Stimulated activated effector memory CD8-positive, alpha-beta T cell treated with anti-CD3 and anti-CD28 coated beads, Interleukin-12 subunit alpha, Interleukin-12 subunit beta, amount 100 ng/mL, for 72 hours (primary cell): ENCODE results near the gene KRT2.
A peak's percentile ranks its signal among the peaks of the same experiment; 100 is the strongest.

ENCODE experiments used
- ATAC-seq: fragments of 150-1000 bp; cut with Tn5 transposase; 2 replicates; pipeline ENCODE4 v1.10.0; 2021
- DNase-seq, 2 donors: peaks; one replicate each; pipeline ENCODE4 v3.0.0; 2021 to 2022; ENCODE audit warnings: low spot score in 2 of 2
- H3K27ac Mint-ChIP-seq: one replicate; pipeline ENCODE4 v1.8.0; 2022; ENCODE audit warnings: mild to moderate bottlenecking, mixed read lengths
- H3K36me3 Mint-ChIP-seq: one replicate; pipeline ENCODE4 v1.8.0; 2022; ENCODE audit warnings: mild to moderate bottlenecking, mixed read lengths
- H3K4me1 Mint-ChIP-seq: one replicate; pipeline ENCODE4 v1.8.0; 2022; ENCODE audit warnings: mixed read lengths
- H3K4me3 Mint-ChIP-seq: one replicate; pipeline ENCODE4 v1.8.0; 2022; ENCODE audit warnings: mild to moderate bottlenecking, mixed read lengths
- H3K9me3 Mint-ChIP-seq: one replicate; pipeline ENCODE4 v1.8.0; 2022; ENCODE audit warnings: mixed read lengths

KRT2 gene

DNA sequence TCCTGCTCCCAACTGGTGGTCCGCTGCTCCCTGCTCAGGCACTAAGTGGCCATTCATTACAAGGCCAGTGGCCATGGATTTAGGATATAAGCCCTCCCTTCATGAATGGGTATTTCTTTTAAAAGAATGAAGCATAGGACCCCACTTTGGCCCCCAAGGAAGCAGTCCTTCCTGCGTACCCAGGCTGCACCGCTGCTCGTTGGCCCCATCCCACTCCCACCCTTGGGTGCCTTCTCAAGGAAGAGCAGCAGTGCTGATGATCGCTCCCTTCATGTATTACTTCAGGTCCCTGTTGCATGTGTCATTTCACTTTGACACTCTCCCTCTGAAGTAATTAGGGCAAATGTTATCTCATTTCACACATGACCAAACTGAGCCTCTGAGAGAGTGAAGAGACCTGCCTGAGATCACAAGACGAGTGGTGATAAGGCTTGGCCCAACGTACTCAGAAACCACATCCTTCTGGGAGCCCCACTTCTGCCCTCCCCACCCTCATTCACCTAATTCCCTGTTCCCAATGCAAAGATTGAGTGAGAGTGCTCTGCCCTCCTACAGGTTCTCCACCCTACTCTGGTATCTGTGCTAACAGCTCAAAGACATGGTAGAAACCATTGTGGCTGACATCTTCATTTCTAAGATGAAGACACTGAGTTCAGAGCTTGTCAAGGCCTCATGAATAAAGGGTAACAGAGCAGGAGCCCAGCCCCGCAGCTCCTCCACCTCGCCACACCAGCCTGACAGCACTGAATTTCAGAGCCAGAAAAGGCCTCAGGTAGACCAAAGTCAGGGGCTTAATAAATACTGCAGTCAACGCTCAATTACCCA is 10.3 kb upstream of the KRT2 start:
- ATAC-seq = no peak
- Mint-ChIP-seq H3K4me3 (no peak overlapping the region), H3K27ac (no peak overlapping the region), H3K36me3 (no peaks in the 10 kb centered on the region), H3K9me3 (no peaks in the 10 kb centered on the region), H3K4me1 (peaks cover 12% of the 10 kb centered on the region)
- DNase-seq = no peak

DNA sequence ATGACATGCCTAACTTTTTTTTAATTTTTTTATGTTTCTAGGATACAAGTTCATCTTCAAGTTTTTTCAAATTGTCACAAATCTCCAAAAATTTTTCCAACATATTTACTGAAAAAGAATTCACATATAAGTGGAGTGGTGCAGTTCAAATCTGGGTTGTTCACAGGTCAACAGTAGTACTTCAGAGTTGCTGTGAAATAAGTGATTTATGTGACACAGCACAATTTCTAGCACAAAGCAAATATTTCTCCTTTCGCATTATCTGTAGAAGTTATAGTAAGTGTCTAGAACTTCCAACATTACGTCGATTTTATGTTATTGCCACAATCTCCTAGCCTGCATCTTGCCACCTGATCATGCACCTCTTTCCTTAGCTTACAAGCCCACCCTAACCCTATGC is 9.7 kb upstream of the KRT2 start:
- ATAC-seq (no peak), DNase-seq (no peak)
- Mint-ChIP-seq H3K4me3 (no peak overlapping the region), H3K9me3 (no peaks in the 10 kb centered on the region), H3K36me3 (no peaks in the 10 kb centered on the region), H3K27ac (no peak overlapping the region), H3K4me1 (peaks cover 12% of the 10 kb centered on the region)

DNA sequence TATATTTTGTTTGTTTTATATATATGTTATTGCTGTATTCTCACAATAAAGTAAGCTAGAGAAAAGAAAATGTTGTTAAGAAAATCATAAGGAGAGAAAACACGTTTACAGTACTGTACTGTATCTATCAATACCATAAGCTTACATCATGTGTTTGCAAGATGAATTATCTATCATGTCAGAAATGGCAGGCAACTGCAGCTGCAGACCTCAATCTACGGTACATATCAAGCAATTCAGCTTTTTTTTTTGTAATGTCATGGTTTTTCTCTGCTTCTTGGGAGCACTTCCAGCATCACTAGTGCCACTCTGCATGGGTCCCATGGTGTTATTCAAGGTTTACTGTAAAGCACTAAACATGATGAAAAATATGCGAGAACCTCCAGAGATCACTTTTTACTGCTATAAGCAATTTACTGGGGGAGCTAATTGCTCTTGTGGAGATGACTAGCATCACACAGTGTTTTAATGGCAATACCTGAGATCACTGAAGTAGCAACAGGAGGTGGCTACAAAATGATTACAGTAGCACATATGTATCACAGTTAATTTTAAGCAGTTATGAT is 9.0 kb upstream of the KRT2 start:
- Mint-ChIP-seq H3K36me3 (no peaks in the 10 kb centered on the region), H3K9me3 (no peaks in the 10 kb centered on the region), H3K4me3 (no peak overlapping the region), H3K4me1 (peaks cover 12% of the 10 kb centered on the region), H3K27ac (no peak overlapping the region)
- ATAC-seq (no peak), DNase-seq (no peak)

DNA sequence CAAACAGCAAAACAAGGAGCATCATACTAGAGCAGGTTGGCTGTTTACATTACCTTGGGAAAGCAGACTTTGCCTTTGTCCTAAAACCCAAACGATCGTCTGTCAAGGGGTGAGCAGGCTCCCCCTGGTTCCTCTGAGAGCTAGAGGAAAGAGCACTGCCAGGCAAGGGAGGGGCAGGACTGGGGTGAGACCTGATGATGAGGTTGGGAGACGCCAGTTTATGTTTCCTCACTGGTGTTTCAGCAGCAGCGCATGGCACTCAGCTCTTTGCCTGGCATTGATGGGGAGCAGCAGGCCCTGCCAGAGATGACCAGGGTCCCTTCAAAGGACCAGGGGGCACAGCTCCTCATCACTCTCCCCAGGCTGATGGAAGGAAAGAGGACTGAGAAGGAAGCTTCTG is 7.9 kb upstream of the KRT2 start:
- ATAC-seq = no peak
- peaks cover 16% of the 10 kb centered on the region for H3K4me1 Mint-ChIP-seq
- H3K27ac Mint-ChIP-seq = peak overlapping the region; percentile 62
- H3K4me3 Mint-ChIP-seq = no peak overlapping the region
- no peaks in the 10 kb centered on the region for H3K36me3 Mint-ChIP-seq
- no peak for DNase-seq
- no peaks in the 10 kb centered on the region for H3K9me3 Mint-ChIP-seq

DNA sequence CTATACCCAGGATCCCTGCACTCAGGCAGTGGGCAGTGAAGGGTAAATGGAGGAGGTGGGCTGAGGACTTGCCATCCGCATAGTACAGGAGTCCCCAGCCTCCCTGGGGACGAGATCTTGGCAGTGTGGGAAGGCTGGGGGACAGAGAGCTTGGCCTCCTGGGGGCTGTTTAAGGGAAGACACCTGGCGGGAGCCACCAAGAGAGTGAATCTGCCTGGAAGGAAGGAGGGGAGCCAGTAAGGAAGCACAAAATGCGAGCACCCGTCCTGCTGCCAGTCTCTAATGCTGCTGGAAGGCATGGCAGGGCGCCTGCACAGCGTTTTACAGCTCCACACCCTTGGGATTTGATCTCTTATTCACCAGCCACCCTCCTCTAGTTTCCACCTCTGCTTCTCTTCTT is 7.4 kb upstream of the KRT2 start:
- no peak for ATAC-seq
- no peak for DNase-seq
- H3K4me1 Mint-ChIP-seq = peaks cover 16% of the 10 kb centered on the region
- H3K4me3 Mint-ChIP-seq = no peak overlapping the region
- H3K9me3 Mint-ChIP-seq = no peaks in the 10 kb centered on the region
- H3K36me3 Mint-ChIP-seq = no peaks in the 10 kb centered on the region
- H3K27ac Mint-ChIP-seq = peak overlapping the region; percentile 62

DNA sequence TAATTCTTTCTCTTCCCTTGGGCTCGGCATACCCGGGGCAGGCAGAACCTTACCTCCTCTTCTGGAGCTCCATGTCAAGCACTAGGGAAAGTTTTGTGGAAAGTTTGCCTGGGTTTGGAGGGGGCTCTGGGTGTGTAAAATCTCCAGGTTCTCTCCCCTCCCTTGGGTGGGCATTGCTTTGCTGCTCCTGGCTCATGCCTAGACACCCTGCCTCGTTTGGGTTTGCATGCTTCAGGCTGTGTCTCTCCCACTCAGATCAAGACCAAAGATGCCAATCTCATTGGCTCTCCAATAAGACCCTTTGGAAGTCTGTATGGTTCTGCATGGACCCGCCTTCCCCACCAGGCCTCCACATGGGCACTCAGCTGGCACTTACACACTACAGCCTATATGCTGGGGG is 6.2 kb upstream of the KRT2 start:
- Mint-ChIP-seq H3K4me1 (peaks cover 16% of the 10 kb centered on the region), H3K4me3 (no peak overlapping the region), H3K36me3 (no peaks in the 10 kb centered on the region), H3K9me3 (no peaks in the 10 kb centered on the region), H3K27ac (no peak overlapping the region)
- no peak for ATAC-seq
- no peak for DNase-seq

DNA sequence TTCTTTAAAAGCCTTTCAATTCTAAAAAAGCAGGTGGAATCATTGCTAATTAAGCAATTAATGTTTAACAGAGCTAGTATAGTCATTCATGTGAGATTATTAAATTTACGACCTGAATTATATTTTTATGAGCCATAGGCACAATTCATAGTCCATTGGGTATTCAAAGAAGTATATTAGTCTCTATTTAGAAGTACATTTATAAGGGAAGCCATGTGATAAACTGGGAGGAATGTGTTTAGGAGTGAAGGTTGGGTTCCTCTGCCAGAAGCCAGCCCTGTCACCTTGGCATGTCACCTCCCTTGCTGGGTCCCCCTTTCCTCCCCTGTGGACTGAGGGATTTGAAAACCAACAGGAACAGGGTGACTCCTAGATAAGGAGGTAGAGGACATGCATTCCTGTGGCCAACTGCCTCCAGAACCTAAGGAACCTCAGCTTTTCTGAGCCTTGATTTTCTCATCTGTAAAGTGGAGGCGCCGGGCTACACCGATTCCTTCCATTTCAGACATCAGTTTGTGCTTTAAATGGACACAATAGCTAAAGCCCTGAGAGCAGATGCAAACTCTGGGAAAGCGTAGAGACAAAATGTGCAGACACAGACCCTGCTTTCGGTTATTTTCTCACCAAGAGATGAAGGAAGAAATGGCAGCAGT is 5.4 kb upstream of the KRT2 start:
- H3K9me3 Mint-ChIP-seq = no peaks in the 10 kb centered on the region
- DNase-seq = no peak
- ATAC-seq = no peak
- H3K36me3 Mint-ChIP-seq = no peaks in the 10 kb centered on the region
- no peak overlapping the region for H3K4me3 Mint-ChIP-seq
- peaks cover 12% of the 10 kb centered on the region for H3K4me1 Mint-ChIP-seq
- H3K27ac Mint-ChIP-seq = no peak overlapping the region

DNA sequence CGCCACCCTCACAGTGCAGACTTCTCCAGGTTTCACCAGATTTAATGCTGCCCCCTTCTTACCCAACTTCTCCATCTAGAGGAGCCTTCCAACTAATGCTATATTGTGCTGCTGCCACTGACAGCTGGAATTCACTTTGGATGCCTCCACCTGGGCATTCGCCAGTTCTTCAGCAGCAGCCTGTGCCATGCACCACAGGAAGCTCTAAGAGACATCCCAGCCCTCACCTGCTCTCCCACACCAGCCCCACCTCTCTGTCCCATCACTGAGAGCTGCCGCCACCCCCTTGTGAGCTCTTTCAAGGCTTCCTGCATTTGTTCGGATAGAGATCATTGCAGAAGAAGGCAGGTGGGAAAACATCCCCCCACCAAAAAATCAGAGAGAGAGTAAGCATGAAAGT is 4.6 kb upstream of the KRT2 start:
- ATAC-seq (no peak), DNase-seq (no peak)
- Mint-ChIP-seq H3K36me3 (no peaks in the 10 kb centered on the region), H3K4me1 (peaks cover 5% of the 10 kb centered on the region), H3K9me3 (no peaks in the 10 kb centered on the region), H3K27ac (no peak overlapping the region), H3K4me3 (no peak overlapping the region)

DNA sequence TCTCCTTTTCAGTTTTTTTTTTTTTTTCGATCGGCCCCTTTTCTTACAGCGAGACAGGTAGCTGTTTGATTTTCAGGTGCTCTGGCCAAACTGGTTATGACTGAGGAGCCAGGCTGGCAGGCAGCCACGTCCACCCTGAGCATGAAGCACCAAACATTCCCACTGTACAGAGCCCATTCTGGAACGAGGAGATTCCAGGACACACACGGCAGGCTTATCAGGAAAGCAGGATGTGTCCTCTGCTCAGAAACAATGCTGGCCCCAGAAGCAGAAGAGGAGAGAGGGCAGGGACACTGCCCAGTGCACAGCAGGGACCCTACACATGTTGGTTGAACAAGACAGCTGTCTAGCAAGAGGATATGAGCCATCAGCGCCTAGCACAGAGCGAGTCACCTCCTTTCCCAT is 3.7 kb upstream of the KRT2 start:
- Mint-ChIP-seq H3K27ac (no peak overlapping the region), H3K9me3 (no peaks in the 10 kb centered on the region)

DNA sequence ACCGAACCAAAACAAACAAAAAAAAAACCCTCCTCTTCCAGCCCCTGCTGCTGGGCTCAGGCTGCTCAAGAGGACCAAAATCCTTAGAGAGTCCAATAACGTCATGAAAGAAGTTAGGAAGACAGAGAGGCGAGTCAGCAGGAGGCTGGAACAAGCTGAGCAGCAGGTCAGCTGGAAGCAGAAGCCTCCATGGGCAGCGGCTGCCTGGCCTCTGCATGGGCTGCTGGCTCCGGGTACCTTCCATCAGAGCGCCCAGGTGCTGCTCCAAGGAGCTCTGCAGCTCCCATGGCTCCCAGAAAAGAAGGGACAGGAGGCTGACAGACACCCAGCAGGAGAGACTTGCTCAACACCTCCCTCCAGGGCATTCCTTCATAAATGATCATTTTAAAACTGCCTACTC is 3.2 kb upstream of the KRT2 start:
- no peak overlapping the region for H3K27ac Mint-ChIP-seq
- no peaks in the 10 kb centered on the region for H3K36me3 Mint-ChIP-seq
- no peak overlapping the region for H3K4me3 Mint-ChIP-seq
- peaks cover 4% of the 10 kb centered on the region for H3K4me1 Mint-ChIP-seq
- ATAC-seq (no peak), DNase-seq (no peak)
- H3K9me3 Mint-ChIP-seq = no peaks in the 10 kb centered on the region

More for the DNA sequence above, 3.7 kb upstream of the KRT2 start:
- DNase-seq = no peak
- no peak overlapping the region for H3K4me3 Mint-ChIP-seq
- H3K36me3 Mint-ChIP-seq = no peaks in the 10 kb centered on the region
- peaks cover 4% of the 10 kb centered on the region for H3K4me1 Mint-ChIP-seq
- ATAC-seq = no peak

DNA sequence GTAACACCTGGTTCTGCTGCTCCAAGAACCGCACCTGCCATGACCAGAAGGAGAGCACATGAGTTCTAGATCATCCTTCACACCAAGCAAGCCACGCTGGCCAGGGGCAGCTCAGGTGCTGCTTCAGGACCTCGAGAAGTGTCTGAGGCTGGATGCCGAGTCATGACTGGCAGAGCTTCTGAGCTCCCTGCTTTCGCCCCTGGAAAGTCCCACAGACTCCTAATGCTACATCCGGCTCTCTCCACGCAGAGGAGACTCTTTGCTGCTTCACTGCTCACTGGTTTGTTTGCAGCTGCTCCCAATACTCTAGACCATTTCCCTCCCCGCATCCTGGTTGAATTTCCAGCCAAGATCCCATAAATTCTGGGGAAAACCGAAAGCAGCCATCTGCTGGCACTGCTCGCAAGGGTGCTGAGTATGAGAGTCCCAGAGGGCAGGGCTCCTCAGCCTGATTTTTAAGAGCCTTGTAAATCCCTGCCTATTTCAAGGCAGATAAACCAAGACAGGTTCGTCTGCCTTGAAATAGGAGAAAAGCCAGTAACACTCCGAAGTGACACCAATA is 1.4 kb downstream of the KRT2 start:
- H3K4me1 Mint-ChIP-seq = peaks cover 42% of the 10 kb centered on the region

DNA sequence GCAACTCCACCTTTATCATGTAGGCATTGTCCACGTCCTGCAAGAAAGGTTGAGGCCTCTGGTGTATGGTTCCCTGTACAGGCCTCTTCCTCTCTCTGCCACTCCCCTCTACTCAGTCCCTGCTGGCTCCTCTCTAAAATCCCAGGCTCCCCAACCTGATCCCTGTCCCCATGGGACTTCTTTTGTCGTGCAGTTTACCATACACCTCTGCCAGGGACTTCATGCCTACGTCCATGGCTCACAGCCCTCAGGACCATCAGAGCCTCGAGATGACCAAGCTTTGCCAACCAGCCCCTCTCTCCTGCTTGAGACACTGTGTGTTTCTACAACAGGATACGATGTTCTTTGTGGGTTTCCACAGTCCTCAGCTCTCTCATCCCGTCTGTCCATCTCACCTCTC is 2.9 kb downstream of the KRT2 start:
- Mint-ChIP-seq H3K9me3 (no peaks in the 10 kb centered on the region), H3K36me3 (no peaks in the 10 kb centered on the region), H3K4me1 (peaks cover 54% of the 10 kb centered on the region), H3K4me3 (no peak overlapping the region), H3K27ac (no peak overlapping the region)
- no peak for ATAC-seq
- no peak for DNase-seq

More for the DNA sequence above, 1.4 kb downstream of the KRT2 start:
- Mint-ChIP-seq H3K27ac (no peak overlapping the region), H3K4me3 (no peak overlapping the region), H3K36me3 (no peaks in the 10 kb centered on the region), H3K9me3 (no peaks in the 10 kb centered on the region)
- ATAC-seq = no peak
- no peak for DNase-seq

DNA sequence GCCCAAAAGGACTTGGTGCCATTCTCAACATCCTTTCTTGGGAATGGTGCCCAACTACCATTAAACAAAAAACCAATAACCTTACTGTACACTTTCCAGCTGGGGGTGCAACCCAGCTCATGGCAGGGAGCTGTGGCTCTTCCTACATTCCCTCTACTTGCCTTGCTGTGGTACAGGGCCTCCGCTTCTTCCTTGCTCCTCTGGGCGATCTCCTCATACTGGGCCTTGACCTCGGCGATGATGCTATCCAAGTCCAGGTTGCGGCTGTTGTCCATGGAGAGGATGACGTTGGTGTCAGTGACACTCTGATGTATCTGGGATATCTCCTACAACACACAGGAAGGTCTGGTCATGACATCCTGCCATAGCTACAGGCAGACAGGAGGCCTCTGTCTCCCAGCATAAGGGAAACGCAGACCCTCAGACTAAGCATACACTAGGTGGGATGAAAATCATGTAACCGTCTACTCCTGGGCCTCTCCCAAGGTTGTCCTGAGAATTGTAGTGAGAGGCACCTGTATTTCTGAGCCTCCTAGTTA is 3.9 kb downstream of the KRT2 start:
- Mint-ChIP-seq H3K4me3 (no peak overlapping the region), H3K9me3 (no peaks in the 10 kb centered on the region), H3K36me3 (no peaks in the 10 kb centered on the region), H3K4me1 (peaks cover 54% of the 10 kb centered on the region), H3K27ac (no peak overlapping the region)
- DNase-seq = peak in 1 of 2 donors; percentile 17
- no peak for ATAC-seq

DNA sequence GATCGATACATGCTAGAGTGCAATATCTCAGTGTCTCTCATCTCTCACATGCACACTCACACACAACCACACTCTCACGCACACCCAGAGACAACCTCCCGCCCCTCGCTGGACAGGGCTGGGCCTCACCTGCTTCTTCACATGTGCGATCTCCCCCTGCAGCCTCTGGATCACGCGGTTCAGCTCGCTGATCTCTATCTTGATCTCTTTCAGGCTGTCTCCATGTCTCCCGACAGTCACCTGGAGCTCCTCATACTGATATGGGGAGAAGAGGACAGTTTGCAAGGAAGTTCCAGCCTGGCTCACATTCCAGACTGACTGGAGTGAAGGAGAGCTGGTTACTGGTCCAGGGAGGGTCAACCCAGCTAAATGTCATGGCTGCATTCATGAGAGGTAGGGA is 4.4 kb downstream of the KRT2 start:
- no peaks in the 10 kb centered on the region for H3K9me3 Mint-ChIP-seq
- no peak for ATAC-seq
- peaks cover 54% of the 10 kb centered on the region for H3K4me1 Mint-ChIP-seq
- no peak overlapping the region for H3K27ac Mint-ChIP-seq
- H3K36me3 Mint-ChIP-seq = no peaks in the 10 kb centered on the region
- H3K4me3 Mint-ChIP-seq = no peak overlapping the region
- peak in 1 of 2 donors; percentile 29 for DNase-seq

DNA sequence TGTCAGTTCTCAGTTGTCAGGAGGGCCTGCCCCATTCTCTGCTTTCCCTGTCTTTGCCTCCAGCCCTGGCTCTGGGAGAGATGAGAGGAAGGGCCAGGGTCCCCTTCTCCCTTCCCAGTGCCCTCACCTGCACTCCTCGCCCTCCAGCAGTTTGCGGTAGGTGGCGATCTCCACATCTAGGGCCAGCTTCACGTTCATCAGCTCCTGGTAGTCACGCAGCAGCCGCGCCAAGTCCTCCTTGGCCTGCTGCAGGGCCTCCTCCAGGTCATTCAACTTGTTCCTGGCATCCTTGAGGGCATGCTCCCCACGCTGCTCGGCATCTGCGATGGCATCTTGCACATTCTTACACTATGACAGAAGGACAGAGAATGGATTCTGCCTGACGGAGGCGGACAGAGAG is 5.4 kb downstream of the KRT2 start:
- H3K9me3 Mint-ChIP-seq = no peaks in the 10 kb centered on the region
- H3K36me3 Mint-ChIP-seq = no peaks in the 10 kb centered on the region
- peaks cover 61% of the 10 kb centered on the region for H3K4me1 Mint-ChIP-seq
- no peak for ATAC-seq
- DNase-seq = peak in 1 of 2 donors; percentile 40
- H3K4me3 Mint-ChIP-seq = no peak overlapping the region
- peak overlapping the region; percentile 24 for H3K27ac Mint-ChIP-seq
